ENCODE data around the gene MEIG1. TPM values are rescaled to one million over a fixed set of nuclear protein-coding genes. Genes with fewer than 3 reads are reported as not detected.

Gene MEIG1
- total and polyA plus RNA-seq, 11 donors = 0.85 TPM; not detected in 10

DNA sequence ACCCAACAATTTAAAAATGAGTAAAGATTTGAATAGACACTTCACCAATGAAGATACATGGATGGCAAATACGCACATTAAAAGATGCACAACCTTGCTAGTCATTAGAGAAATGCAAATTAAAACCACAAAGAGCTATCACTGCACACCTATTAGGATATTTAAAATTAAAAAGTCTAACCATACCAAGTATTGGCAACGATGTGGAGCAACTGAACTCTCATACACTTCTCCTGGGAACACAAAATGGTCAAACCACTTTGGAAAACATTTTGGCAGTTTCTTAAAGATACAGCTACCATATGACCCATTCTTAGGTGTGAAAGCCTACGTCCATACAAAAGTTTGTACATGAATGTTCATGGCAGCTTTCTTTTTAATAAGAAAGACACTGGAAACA lies 41.4 kb upstream of the MEIG1 start:
- H3K36me3 ChIP-seq = peaks cover 0 to 93% (median 74%) of the 10 kb centered on the region in 9 donors
- H3K27me3 ChIP-seq = no peaks in the 10 kb centered on the region

GRCh38 chr10:14918964-14919363 lies 40.2 kb upstream of the MEIG1 start:
- no peak overlapping the region for H3K4me3 ChIP-seq
- ATAC-seq (no peak), DNase-seq (no peak)
- TF ChIP-seq, protein P1, sequence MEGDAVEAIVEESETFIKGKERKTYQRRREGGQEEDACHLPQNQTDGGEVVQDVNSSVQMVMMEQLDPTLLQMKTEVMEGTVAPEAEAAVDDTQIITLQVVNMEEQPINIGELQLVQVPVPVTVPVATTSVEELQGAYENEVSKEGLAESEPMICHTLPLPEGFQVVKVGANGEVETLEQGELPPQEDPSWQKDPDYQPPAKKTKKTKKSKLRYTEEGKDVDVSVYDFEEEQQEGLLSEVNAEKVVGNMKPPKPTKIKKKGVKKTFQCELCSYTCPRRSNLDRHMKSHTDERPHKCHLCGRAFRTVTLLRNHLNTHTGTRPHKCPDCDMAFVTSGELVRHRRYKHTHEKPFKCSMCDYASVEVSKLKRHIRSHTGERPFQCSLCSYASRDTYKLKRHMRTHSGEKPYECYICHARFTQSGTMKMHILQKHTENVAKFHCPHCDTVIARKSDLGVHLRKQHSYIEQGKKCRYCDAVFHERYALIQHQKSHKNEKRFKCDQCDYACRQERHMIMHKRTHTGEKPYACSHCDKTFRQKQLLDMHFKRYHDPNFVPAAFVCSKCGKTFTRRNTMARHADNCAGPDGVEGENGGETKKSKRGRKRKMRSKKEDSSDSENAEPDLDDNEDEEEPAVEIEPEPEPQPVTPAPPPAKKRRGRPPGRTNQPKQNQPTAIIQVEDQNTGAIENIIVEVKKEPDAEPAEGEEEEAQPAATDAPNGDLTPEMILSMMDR (IDR thresholded peaks at IDR 0.05) = no peak
- no peak for TF ChIP-seq POLR2A (IDR thresholded peaks at IDR 0.05)
- 78 to 94% (median 92%) methylated on average over 3 of the region's 3 CpGs for WGBS, 4 donors
- peaks cover 0 to 30% (median 23%) of the 10 kb centered on the region in 12 donors for H3K9me3 ChIP-seq
- H3K36me3 ChIP-seq = peaks cover 0 to 94% (median 78%) of the 10 kb centered on the region in 9 donors
- intact Hi-C loops (cut with DNase I) = no loop called here
- H3K4me1 ChIP-seq = peaks cover 0 to 5% (median 0%) of the 10 kb centered on the region in 12 donors
- no peaks in the 10 kb centered on the region for H3K27me3 ChIP-seq
- H3K27ac ChIP-seq = no peak overlapping the region

More for the DNA sequence above, 41.4 kb upstream of the MEIG1 start:
- DNase-seq = no peak
- no peak for TF ChIP-seq POLR2A (IDR thresholded peaks at IDR 0.05)
- TF ChIP-seq, protein P1 (IDR thresholded peaks at IDR 0.05) = no peak
- Histone ChIP-seq H3K4me3 (no peak overlapping the region), H3K27ac (no peak overlapping the region), H3K4me1 (peaks cover 0 to 5% (median 0%) of the 10 kb centered on the region in 12 donors), H3K9me3 (peaks cover 0 to 30% (median 23%) of the 10 kb centered on the region in 12 donors)
- no peak for ATAC-seq
- intact Hi-C loops (cut with DNase I) = no loop called here
- 96 to 99% (median 97%) methylated on average over 3 of the region's 3 CpGs for WGBS, 4 donors

- H3K4me3 ChIP-seq = no peak overlapping the region
- H3K27ac ChIP-seq = no peak overlapping the region
- intact Hi-C loops (cut with DNase I) = no loop called here
- peaks cover 0 to 100% (median 93%) of the 10 kb centered on the region in 9 donors for H3K36me3 ChIP-seq
- TF ChIP-seq, protein P1 (IDR thresholded peaks at IDR 0.05) = no peak
- TF ChIP-seq POLR2A (IDR thresholded peaks at IDR 0.05) = no peak
- H3K27me3 ChIP-seq = no peaks in the 10 kb centered on the region
- no peaks in the 10 kb centered on the region for H3K4me1 ChIP-seq
- no peak for DNase-seq
- no peaks in the 10 kb centered on the region for H3K9me3 ChIP-seq
- WGBS, 4 donors = 97 to 99% (median 98%) methylated on average over 7 of the region's 7 CpGs
- no peak for ATAC-seq
These were observed 35.2 kb upstream of the MEIG1 start for GRCh38 chr10:14924013-14924412.

DNA sequence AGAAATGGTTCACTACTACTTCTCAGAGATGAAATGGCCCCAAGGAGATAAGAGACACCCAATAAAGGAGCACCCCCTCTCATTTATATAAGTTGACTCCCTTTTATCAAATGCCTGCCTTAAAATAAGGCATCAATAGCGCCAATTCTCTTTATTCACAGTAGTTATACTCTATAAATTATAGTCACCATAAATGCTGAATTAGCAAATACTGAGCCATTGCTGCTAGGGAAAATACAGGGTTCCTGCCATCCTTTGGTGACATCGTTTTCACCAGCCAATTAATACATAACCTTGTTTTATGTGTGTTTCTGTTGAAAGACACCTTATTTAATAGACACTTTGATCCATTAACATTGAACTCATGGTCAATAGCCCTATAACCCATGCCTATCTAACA lies 33.9 kb upstream of the MEIG1 start:
- no peak for TF ChIP-seq POLR2A (IDR thresholded peaks at IDR 0.05)
- TF ChIP-seq, protein P1 (IDR thresholded peaks at IDR 0.05) = no peak
- H3K9me3 ChIP-seq = no peaks in the 10 kb centered on the region
- peaks cover 0 to 100% (median 93%) of the 10 kb centered on the region in 9 donors for H3K36me3 ChIP-seq
- intact Hi-C loops (cut with DNase I) = no loop called here
- H3K4me1 ChIP-seq = no peaks in the 10 kb centered on the region
- no peak for DNase-seq
- ATAC-seq = no peak
- H3K27ac ChIP-seq = no peak overlapping the region
- no peaks in the 10 kb centered on the region for H3K27me3 ChIP-seq
- 98 to 99% (median 98%) methylated on average over 2 of the region's 2 CpGs for WGBS, 4 donors
- H3K4me3 ChIP-seq = no peak overlapping the region
